Astrocyte of the spinal cord (primary cell): ENCODE data around the gene ITGA7.

Experiments used
- DNase-seq: peaks from one replicate; pipeline ENCODE4 v3.0.0; 2011; ENCODE audit warnings: low read depth, low spot score
- H3K4me3 ChIP-seq: 2 replicates; pipeline ENCODE4 v1.5.1; 2011; ENCODE audit warnings: low read depth, mild to moderate bottlenecking, low read length, moderate library complexity
- CTCF ChIP-seq: IDR thresholded peaks from 2 replicates; pipeline ENCODE4 v1.5.1; 2012; ENCODE audit warnings: low read depth, mild to moderate bottlenecking, low read length, inconsistent platforms
- in situ Hi-C: cut with HindIII; loops from 2 replicates; pipeline ENCODE4 v1.10.0; 2017; ENCODE audit warnings: low sequenced_read_pairs

ITGA7 gene

DNA sequence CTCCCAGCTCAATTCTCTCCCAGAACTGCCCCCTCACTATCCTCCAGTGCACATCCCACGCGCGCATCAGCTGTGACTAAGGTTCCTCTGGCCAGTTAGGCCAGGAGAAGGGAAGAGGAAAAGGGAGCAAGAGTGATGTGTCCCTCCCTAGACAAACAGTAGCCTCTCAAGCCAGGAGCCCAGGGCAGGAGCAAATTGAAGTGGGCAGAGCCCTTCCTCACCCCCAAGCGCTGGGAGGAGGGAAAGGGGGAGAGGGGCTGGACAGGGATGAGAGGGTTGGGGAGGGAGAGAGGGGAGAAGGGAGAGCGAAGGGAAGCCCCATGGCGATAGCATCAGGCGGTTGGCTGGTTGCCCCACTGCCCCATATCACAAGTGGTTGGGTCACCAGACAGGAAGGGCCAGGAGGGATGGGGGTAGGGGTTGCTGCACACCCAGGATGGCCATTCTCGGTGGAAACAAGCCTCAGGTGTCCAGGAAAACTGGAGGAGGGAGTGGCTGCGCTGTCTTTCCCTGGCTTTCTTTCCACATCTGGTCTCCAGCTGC lies 20.0 kb upstream of the ITGA7 start:
- in situ Hi-C loops, result no loop called here
- peak overlapping the region; percentile 83 for H3K4me3 ChIP-seq
- no peak for TF ChIP-seq CTCF
- DNase-seq, result no peak

DNA sequence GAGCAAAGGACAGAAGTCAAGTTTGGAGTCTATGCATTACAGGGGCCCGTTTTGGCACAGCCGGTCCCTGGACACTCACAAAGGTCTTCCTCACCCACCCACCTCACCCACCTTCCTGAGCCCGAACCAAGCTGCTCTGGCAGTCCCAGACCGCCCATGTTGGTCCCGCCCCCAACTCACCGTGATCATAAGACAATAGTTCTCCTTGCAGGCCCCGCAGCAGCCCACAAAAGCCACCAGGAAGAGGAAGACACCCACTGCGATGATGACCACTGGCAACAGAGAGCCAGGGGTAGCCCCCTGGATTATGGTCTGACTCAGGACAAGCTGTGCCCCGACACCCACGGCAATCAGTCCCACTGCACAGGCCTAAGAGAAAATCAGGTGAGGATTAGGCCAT lies 19.3 kb upstream of the ITGA7 start:
- peak overlapping the region; percentile 83 for H3K4me3 ChIP-seq
- in situ Hi-C loops, result no loop called here
- DNase-seq, result no peak
- no peak for TF ChIP-seq CTCF

GRCh38 chr12:55725556-55725955 lies 17.9 kb upstream of the ITGA7 start:
- no peak for TF ChIP-seq CTCF
- in situ Hi-C loops, result no loop called here
- H3K4me3 ChIP-seq, result no peak overlapping the region
- no peak for DNase-seq

DNA sequence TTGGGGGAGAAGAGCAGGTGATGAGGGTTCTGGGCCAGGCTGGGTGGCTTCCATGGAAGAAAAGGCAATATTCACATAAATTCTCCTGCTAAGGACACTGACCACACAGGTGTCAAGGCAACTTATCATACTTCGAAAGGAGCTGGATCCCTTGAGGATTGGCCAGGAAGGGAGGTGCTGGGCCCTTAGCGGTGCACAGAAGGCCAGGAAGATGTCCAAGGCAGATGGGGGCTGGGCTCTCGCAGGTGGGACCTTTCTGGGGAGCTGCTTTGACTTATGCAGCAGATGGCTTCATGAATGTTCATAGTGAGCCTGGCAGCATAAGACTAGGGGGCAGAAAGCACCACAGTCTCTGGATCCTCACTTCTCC lies 17.2 kb upstream of the ITGA7 start:
- in situ Hi-C loops, result no loop called here
- DNase-seq, result no peak
- no peak for TF ChIP-seq CTCF
- no peak overlapping the region for H3K4me3 ChIP-seq

GRCh38 chr12:55724226-55724939 lies 16.7 kb upstream of the ITGA7 start:
- DNase-seq, result peak; percentile 68
- no peak overlapping the region for H3K4me3 ChIP-seq
- in situ Hi-C loops, result no loop called here
- peak; percentile 75 for TF ChIP-seq CTCF

DNA sequence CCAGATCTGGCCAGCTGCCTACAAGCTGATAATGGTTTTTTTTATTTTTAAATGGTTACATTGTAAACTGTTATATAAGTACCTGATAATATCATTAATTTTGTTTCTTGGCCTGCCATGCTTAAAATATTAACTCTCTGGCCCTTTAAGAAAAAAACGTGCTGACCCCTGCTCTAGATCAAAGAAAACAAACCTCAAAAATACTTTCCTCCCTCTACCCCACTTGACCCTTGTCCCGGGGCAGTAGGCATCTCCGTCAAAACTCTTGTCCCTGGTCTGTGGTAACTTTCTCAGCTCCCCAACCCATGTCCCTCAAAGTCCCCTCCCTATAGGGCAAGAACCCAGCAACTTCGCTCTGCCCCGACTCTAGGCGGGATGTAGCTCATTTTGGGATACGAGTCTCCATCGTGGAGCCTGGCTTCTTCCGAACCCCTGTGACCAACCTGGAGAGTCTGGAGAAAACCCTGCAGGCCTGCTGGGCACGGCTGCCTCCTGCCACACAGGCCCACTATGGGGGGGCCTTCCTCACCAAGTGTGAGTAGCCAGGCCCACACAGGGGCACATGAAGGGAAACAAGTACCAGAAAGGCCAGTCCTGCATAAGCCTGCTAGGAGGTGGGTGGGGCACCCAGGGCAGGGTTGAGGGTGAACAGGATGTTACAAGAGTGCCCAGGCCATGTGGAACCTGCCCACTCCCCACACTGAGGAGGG lies 16.0 kb upstream of the ITGA7 start:
- no peak for TF ChIP-seq CTCF
- no peak for DNase-seq
- in situ Hi-C loops, result no loop called here
- H3K4me3 ChIP-seq, result no peak overlapping the region
